HG03520 (cell line): ENCODE measurements around the gene GSTM5.
"Not testable (repeated sequence)": the region's sequence is repeated elsewhere in the genome, so short reads cannot be mapped to it uniquely, and the experiment has no call there.

ENCODE experiments used
- ATAC-seq: cut with Tn5 transposase; IDR thresholded peaks from one replicate; pipeline ENCODE4 v1.9.1; 2021; ENCODE audit warnings: mild to moderate bottlenecking, moderate library complexity; ENCODE audit not compliant: unreplicated experiment

Gene GSTM5

DNA sequence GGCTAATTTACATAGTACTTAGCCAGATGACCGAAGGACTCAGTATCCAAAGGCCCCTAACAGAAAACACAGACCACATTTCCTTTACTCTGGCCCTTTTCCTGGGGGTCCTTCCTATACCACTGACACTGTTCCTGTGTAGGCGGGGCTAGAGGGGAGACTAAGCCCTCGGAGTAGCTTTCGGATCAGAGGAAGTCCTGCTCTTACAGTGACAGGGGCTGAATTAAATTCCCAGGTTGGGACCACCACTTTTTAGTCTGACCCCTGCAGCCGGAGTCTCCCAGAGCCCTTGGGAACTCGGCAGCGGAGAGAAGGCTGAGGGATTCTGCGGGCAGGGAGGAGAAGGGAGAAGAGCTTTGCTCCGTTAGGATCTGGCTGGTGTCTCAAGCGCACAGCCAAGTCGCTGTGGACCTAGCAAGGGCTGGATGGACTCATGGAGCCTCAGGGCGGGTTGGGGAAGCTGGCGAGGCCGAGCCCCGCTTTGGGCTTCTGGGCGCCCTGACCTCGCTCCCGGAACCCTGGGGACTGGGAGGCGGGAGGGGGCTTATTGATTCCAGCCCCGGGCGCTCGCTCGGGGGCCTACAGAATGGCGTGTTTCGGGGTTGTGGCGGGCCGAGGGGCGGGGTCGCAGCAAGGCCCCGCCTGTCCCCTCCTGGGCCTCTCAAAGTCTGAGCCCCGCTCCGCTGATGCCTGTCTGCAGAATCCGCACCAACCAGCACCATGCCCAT, at the start of gene GSTM5:
Gene GSTM5 (plus strand): TSS at position 659 of the 728 bp plus-strand sequence. CDS start 62 bp downstream, at position 721.
- ATAC-seq: not testable (repeated sequence)

DNA sequence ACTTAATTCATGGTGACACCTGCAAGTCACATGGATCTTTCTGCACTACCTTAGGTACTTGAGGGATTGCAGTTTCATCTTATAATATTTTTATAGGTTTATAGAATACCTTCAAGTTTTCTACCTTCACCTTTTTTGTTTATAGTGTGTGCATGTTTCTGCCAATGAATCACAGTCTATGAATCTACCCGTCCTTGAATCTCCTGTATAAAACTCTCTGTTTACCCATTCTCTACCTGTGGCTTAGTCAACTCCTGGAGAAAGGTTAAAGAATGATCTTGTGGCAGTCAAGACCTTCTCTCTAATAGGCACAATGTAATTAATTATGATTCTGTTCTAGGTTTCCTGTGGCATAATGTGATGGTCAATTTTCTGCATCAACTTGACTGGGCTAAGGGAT, 47.4 kb upstream of the GSTM5 start:
- ATAC-seq: no peak

DNA sequence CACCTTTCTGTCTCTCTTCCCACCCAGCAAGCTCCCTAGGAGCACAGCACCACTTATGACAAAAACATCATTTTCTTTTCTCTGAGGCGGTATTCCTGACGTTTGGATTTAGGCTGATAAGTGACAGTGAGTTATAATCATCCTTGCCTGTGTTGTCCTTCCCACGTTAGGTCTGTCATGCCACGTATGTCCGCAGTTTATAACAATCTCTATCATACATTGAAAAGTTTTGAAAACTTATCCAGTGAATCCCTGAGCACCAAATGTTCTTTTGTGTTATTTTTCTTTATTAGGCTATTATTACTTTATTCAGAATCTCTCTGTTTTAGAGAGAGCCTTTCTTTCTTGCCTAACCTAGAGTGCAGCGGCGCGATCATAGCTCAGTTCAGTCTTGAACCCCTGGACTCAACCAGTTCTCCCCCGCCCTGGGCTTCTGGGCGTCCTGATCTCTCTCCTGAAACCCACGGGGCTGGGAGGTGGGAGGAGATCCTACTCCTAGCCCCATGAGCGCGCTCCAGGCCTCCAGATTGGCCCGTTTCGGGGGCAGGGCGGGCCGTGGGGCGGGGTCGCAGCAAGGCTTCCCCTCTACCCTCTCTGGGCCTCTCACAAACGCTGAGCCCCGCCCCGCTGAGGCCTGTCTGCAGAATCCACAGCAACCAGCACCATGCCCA, 44.5 kb upstream of the GSTM5 start, which contains the start of gene GSTM2:
Gene GSTM2 (plus strand): TSS at position 606 of the 671 bp plus-strand sequence. CDS start 59 bp downstream, at position 665.
- ATAC-seq: peak; percentile 66

DNA sequence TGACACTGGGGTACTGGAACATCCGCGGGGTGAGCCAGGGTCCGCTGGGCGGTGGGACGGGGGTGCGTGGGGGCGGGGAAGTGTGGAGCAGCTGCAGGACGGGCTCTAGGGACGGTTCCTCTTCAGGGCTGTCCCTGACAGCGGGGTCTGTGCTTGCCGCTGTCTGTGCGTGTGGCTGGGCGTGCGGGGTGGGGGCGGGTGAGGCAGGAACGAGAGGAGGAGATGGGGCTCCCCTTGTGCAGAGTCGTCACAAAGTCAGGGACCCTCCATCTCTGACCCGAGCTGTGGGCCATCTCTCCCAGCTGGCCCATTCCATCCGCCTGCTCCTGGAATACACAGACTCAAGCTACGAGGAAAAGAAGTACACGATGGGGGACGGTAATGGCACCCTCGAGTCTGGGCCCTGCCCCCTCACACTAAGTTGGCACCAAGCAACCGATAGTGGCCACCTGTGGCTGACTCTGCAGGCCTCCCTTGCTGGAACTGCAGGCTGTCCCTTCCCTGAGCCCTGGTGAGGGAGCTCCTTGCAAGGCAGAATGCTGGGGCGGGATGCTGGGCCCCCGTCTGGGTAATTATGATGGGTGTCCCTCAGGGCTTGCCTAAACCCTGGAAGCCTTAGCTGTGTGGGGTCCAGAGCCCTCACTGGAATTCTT, 43.8 kb upstream of the GSTM5 start:
- no peak for ATAC-seq

DNA sequence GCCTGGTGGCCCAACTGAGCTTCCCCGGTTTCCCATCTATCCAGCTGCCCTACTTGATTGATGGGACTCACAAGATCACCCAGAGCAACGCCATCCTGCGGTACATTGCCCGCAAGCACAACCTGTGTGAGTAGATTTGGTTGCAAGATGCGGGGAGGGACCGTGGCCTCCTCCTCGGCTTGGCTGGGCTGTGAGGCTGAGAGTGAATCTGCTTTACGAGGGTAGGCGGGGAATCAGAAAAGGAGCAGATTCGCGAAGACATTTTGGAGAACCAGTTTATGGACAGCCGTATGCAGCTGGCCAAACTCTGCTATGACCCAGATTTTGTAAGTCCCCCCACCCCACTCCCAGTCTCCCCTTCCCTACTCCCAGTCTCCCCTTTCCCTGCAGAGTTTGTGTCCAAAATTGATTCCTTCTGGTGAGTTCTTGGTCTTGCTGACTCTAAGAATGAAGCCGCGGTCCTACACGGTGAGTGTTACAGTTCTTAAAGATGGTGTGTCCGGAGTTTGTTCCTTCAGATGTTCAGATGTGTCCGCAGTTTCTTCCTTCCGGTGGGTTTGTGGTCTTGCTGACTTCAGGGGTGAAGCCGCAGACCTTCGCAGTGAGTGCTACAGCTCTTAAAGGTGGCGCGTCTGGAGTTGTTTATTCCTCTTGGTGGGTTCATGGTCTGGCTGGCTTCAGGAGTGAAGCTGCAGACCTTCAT, 42.7 kb upstream of the GSTM5 start:
- ATAC-seq: no peak

DNA sequence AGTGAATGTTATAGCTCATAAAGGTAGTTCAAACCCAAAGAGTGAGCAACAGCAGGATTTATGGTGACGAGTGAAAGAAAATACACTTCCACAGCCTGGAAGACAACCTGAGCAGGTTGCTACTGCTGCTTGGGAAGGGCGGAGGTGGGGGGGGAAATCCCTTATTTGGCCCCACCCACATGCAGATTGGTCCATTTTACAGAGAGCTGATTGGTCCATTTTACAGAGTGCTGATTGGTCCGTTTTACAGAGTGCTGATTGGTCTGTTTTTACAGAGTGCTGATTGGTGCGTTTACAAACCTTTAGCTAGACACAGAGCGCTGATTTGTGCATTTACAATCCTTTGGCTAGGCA, 42.1 kb upstream of the GSTM5 start:
- not testable (repeated sequence) for ATAC-seq

DNA sequence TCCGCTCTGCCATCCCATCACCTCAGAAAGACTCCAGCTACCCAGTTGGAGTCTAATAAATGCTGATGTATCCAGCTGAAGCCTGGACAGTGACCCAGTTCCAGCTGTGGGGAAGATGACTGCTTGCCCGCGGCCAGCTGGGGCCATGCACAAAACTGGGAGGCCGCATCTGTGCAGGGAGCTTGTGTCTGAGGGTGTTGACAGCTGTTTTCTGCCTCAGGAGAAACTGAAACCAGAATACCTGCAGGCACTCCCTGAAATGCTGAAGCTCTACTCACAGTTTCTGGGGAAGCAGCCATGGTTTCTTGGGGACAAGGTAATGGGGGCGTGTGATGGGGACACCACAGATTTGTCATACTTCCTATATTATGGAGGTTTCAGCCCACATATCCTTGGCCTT, 41.0 kb upstream of the GSTM5 start:
- ATAC-seq: no peak

DNA sequence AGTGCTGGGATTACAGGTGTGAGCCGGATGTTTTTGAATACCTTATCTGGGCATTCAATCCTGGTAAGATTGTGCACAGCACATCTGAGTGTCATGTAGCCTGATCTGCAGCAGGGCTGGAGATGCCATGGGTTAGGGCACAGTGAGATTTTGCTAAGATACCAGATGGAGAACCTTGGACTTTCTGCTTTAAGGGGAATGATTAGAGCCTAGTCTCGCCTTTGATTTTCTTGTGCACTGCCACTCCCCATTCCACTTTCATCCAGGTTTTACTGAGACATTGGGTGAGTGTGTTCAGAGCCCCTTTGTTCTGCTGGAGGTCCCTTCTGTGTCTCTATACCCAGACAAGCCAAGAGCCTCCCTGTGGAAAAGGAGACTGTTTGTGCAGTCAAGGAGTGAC, 38.2 kb upstream of the GSTM5 start:
- not testable (repeated sequence) for ATAC-seq

DNA sequence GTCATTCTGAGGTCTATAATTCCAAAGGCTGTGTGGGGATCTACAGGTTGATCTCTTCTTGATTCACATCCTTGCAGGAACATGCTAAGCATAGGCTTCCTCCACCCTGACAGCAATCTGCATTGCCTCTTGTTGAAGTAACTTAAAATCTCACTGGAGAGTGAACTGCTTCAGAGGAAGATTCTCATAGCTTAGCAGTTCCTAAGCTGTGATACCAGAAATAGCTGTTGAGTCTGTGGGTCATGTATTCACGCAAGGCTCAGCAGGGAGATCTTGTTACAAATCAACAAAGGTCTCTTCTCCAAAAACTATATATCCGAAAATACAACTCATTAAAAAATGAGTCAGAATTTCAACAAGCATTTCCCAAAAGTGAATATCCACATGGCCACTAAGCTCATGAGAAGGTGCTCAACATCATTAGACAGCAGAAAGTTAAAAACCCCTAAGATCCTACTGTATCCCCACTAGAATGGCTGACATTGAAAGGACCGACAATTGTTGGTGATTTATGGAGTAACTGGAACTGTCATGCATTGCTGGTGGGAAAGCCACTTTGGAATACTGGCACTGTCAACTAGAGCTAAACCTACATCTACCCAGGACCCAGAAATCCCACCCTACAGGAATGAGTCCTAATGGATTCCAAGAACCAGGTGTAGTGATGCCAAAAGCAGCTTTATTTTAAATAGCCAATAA, 35.2 kb upstream of the GSTM5 start:
- ATAC-seq: not testable (repeated sequence)

DNA sequence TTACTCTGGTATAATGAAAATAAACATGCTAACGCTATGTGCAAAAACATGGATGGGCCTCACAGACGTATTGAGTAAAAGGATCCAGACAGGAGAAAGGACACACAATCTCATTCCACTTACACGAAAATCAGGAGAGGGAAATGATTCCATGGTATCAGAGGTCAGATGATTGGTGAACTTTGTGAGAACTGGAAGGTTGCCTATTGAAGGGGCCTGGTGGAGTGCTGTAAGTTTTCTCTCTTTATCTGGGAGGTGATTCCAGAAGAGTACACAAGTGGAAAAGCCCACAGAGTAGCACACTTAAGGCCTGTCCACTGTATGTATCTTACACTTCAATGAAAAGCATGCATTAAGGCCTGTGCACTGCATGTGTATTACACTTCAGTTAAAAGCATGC, 34.6 kb upstream of the GSTM5 start:
- ATAC-seq: no peak

DNA sequence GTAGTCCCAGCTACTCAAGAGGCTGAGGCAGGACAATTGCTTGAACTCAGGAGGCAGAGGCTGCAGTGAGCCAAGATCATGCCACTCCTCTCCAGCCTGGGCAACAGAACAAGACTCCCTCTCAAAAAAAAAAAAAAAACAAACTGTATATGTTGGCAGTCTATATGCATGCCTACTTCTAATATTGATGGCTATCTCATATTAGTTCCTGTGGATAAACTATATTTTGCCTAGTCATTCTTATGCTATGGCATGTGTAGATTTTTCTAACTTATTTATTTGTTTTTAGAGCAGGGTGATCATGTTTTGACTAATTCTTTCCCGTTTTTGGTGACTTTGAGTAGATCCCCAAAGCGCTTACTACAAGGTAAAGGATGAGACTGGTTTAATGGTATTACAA, 33.4 kb upstream of the GSTM5 start:
- not testable (repeated sequence) for ATAC-seq

DNA sequence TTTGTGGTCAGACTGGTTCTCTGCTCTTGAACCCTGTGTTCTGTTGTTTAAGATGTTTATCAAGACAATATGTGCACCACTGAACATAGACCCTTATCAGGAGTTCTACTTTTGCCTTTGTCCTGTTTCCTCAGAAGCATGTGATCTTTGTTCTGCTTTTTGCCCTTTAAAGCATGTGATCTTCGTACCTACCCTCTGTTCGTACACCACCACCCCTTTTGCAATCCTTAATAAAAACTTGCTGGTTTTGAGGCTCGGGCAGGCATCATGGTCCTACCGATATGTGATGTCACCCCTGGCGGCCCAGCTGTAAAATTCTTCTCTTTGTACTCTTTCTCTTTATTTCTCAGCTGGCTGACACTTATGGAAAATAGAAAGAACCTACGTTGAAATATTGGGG, 27.3 kb upstream of the GSTM5 start:
- not testable (repeated sequence) for ATAC-seq

DNA sequence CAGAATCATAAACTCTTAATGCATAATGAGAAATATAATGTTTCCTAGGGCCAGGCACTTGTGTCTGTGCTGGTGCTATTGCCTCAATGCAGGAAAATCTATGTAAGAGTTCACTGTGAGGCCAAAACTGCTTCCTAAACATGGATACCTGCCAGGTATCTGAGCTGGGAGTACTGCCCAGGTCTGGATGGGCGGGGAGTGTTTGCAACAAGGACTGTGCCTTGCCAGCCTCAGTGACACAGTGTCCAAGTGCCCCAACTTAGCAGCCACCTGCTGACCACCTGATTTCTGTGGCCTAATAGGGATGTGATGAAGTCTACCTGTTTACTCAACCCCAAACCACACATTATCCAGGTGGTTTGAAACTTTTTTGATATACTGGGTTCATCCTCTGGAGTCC, 26.7 kb upstream of the GSTM5 start:
- not testable (repeated sequence) for ATAC-seq

DNA sequence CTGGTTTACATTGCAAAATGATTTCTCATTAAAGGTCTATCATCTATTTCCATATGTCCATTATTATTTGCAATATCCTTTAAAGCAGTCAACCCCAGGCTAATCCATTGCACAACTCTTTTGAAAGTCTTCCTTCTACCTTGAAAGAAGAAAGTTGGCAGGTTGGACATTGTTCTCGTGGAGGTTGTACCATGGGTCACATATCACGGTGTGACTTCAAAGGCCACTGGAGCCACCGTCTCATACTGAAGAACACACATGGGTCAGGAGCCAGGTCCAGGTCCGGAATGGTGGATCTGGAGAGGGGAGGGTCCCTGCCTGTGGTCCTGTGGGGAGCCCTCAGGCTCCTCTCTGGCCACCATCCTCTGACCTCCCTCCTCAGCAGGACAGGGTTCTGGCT, 26.2 kb upstream of the GSTM5 start:
- ATAC-seq: not testable (repeated sequence)

DNA sequence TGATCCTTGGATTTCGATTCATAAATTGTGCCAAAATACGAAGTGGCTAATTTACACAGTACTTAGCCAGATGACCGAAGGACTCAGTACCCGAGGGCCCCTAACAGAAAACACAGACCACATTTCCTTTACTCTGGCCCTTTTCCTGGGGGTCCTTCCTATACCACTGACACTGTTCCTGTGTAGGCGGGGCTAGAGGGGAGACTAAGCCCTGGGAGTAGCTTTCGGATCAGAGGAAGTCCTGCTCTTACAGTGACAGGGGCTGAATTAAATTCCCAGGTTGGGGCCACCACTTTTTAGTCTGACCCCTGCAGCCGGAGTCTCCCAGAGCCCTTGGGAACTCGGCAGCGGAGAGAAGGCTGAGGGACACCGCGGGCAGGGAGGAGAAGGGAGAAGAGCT, 24.9 kb upstream of the GSTM5 start:
- not testable (repeated sequence) for ATAC-seq

DNA sequence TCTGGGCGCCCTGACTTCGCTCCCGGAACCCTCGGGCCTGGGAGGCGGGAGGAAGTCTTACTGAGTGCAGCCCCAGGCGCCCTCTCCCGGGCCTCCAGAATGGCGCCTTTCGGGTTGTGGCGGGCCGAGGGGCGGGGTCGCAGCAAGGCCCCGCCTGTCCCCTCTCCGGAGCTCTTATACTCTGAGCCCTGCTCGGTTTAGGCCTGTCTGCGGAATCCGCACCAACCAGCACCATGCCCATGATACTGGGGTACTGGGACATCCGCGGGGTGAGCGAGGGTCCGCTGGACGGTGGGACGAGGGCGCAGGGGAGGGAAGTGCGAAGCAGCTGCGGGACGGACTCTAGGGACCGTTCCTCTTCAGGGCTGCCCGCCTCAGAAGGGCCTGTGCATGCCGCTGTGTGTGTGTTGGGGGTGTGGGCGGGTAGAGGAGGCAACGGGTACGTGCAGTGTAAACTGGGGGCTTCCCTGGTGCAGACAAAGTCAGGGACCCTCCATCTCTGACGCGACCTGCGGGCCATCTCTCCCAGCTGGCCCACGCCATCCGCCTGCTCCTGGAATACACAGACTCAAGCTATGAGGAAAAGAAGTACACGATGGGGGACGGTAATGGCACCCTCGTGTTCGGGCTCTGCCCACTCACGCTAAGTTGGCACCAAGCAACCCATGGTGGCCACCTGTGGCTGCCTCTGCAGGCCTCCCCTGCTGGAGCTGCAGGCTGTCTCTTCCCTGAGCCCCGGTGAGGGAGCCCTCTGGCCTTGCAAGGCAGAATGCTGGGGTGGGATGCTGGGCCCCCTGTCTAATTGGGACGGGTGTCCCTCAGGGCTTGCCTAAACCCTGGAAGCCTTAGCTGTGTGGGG, 24.2 kb upstream of the GSTM5 start, which contains the start of gene GSTM1:
Gene GSTM1 (plus strand): TSS at position 177 of the 859 bp plus-strand sequence. CDS start 57 bp downstream, at position 234.
- ATAC-seq: peak; percentile 87

DNA sequence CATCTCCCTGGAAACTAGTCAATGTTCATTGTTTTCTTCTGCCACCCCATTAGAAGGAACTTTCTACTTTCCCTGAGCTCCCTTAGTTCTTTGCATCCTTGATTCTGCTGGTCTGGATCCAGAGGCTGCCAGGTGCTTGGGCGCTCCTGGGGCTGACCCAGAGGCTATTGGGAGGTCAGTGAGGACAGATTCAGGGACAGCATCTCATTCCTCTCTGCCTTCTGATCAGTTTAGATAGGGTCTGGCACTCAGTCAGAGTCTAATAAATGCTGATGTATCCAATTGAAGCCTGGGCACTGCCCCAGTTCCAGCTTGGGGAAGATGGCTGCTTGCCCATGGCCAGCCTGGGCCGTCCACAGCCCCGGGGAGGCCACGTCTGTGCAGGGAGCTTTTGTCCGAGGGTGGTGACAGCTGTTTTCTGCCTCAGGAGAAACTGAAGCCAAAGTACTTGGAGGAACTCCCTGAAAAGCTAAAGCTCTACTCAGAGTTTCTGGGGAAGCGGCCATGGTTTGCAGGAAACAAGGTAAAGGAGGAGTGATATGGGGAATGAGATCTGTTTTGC, 22.1 kb upstream of the GSTM5 start:
- no peak for ATAC-seq

DNA sequence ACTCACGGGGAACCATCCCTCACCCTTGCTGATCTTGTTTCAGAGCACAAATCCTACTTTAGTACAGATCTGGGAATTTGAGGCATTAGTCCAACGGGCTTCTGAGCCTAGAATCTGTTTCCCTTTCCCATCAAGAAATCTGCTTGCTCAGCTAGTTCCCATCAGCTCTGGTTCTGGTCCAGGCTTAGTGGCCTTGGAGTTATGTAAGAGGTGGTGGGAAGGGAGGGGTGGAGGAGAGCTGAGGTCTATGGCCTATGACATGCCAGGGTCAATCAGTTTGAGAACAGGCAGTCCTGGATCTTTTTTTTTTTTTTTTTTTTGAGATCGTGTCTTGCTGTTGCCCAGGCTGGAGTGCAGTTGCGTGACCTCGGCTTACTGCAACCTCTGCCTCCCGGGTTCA, 20.3 kb upstream of the GSTM5 start:
- ATAC-seq: no peak

DNA sequence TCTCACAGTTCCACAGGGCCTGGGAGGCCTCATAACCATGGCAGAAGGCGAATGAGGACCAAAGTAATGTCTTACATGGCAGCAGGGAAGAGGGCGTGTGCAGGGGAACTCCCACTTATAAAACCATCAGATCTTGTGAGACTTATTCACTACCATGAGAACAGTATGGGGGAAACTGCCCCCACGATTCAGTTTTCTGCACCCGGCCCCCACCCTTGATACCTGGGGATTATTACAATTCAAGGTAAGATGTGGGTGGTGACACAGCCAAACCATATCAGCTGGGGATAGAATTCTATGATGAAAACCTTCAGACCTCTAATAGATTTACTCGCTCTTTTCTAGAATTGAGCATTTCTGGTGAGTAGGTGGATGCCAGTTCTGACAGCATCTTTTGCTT, 17.7 kb upstream of the GSTM5 start:
- not testable (repeated sequence) for ATAC-seq
